NB4 (cell line): ENCODE results near the gene NPHP4.

Experiments used
- POLR2A ChIP-seq: IDR thresholded peaks from 2 replicates; pipeline ENCODE4 v1.6.1; 2011; ENCODE audit warnings: mild to moderate bottlenecking; ENCODE audit not compliant: insufficient read length; ENCODE audit errors: extremely low read depth
- TF ChIP-seq, protein P1 (sequence below): IDR thresholded peaks from one replicate; pipeline ENCODE4 v1.5.1; 2012; ENCODE audit warnings: low read depth, low read length
- TF ChIP-seq, protein P2 (sequence below): IDR thresholded peaks from 2 replicates; pipeline ENCODE4 v1.6.1; 2011; ENCODE audit warnings: low read depth, low read length

DNA sequence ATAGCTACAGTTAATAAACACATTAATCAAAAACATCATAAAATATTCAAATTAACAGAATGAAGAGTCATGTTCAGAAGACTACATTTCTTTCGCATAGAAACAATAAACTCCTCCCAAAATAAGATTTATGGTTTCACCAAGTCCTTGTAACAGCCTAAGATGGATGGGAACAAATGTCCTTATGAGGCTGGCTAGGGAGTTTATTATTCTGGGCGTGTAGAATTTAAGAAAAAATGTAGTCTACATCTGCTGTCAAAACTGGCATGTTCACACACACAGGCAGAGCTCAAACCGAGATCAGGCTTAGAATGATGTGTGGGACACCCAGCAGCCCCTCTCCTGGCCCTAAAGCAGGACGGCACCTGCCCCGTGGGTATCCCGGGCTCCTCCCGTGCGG lies 101.1 kb downstream of the NPHP4 start:
- TF ChIP-seq, protein P1, sequence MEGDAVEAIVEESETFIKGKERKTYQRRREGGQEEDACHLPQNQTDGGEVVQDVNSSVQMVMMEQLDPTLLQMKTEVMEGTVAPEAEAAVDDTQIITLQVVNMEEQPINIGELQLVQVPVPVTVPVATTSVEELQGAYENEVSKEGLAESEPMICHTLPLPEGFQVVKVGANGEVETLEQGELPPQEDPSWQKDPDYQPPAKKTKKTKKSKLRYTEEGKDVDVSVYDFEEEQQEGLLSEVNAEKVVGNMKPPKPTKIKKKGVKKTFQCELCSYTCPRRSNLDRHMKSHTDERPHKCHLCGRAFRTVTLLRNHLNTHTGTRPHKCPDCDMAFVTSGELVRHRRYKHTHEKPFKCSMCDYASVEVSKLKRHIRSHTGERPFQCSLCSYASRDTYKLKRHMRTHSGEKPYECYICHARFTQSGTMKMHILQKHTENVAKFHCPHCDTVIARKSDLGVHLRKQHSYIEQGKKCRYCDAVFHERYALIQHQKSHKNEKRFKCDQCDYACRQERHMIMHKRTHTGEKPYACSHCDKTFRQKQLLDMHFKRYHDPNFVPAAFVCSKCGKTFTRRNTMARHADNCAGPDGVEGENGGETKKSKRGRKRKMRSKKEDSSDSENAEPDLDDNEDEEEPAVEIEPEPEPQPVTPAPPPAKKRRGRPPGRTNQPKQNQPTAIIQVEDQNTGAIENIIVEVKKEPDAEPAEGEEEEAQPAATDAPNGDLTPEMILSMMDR, result no peak
- TF ChIP-seq, protein P2, sequence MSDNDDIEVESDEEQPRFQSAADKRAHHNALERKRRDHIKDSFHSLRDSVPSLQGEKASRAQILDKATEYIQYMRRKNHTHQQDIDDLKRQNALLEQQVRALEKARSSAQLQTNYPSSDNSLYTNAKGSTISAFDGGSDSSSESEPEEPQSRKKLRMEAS, result no peak
- TF ChIP-seq POLR2A, result no peak
